PC-9 (cell line): Measurements from ENCODE around the gene PEG3.
"Not testable (repeated sequence)": the region's sequence is repeated elsewhere in the genome, so short reads cannot be mapped to it uniquely, and the experiment has no call there.

Source experiments
- EZH2 ChIP-seq: fragments of 200-600 bp; sonication (generic); IDR thresholded peaks from 2 replicates; pipeline ENCODE4 v1.8.0; 2017; ENCODE audit warnings: antibody characterized with exemption, low read depth
- TF ChIP-seq, protein P1 (sequence below): fragments of 200-600 bp; sonication (generic); conservative IDR thresholded peaks from 2 replicates; pipeline ENCODE4 v1.6.1; 2017; ENCODE audit warnings: mixed run types, antibody characterized with exemption, mild to moderate bottlenecking, moderate library complexity

DNA sequence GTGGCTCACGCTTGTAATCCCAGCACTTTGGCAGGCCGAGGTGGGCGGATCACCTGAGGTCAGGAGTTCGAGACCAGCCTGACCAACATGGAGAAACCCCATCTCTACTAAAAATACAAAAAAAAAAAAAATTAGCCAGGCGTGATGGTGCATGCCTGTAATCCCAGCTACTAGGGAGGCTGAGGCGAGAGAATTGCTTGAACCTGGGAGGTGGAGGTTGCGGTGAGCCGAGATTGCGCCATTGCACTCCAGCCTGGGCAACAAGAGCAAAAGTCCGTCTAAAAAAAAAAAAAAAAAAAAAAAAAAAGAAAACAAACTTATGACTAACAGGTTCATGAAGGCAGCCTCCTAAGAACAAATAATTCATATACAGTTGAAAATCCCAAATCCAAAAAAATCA lies 19.9 kb upstream of the PEG3 start:
- TF ChIP-seq, protein P1, sequence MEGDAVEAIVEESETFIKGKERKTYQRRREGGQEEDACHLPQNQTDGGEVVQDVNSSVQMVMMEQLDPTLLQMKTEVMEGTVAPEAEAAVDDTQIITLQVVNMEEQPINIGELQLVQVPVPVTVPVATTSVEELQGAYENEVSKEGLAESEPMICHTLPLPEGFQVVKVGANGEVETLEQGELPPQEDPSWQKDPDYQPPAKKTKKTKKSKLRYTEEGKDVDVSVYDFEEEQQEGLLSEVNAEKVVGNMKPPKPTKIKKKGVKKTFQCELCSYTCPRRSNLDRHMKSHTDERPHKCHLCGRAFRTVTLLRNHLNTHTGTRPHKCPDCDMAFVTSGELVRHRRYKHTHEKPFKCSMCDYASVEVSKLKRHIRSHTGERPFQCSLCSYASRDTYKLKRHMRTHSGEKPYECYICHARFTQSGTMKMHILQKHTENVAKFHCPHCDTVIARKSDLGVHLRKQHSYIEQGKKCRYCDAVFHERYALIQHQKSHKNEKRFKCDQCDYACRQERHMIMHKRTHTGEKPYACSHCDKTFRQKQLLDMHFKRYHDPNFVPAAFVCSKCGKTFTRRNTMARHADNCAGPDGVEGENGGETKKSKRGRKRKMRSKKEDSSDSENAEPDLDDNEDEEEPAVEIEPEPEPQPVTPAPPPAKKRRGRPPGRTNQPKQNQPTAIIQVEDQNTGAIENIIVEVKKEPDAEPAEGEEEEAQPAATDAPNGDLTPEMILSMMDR: not testable (repeated sequence)
- TF ChIP-seq EZH2: not testable (repeated sequence)
